Erythroblast (primary cell): ENCODE data around the gene LRP3.

Experiments
- GATA1 ChIP-seq: IDR thresholded peaks from 2 replicates; pipeline ENCODE4 v1.6.1; 2011; ENCODE audit warnings: low read depth, mild to moderate bottlenecking, control low read depth, low read length, moderate library complexity
- POLR2A ChIP-seq: IDR thresholded peaks from 2 replicates; pipeline ENCODE4 v1.6.1; 2011; ENCODE audit warnings: mild to moderate bottlenecking, low read length

DNA sequence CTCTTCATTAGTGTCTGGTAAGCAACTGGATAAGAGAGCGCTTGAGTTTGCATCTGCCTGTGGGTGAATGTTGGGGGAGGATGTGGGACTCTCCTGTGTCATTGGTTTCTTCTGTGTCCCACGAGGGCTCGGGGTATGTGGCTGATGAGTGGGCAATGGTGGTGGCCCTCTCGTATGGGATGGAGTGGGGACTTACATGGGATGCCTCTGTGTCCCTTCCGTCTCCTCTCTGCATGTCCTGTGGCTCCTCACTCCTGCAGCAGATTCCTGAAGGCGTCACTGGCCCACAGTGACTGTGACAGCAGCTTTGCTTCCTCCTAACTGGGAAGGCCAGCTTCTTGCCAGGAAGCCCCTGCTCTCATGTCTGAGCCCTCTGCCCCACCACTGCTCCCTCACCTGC is 2.6 kb upstream of the LRP3 start:
- TF ChIP-seq POLR2A, result no peak
- TF ChIP-seq GATA1, result no peak
